DOHH2 (cell line): Measurements from ENCODE around the gene SLC38A5.

Experiments
- EZH2phosphoT487 ChIP-seq: fragments of 200-600 bp; sonication (generic); IDR thresholded peaks from 2 replicates; pipeline ENCODE4 v1.6.1; 2017; ENCODE audit warnings: borderline replicate concordance, mild to moderate bottlenecking, antibody characterized with exemption, low read length, moderate library complexity, mixed read lengths
- TF ChIP-seq, protein P1 (sequence below): fragments of 200-600 bp; sonication (generic); IDR thresholded peaks from one replicate; pipeline ENCODE4 v1.5.1; 2014; ENCODE audit warnings: antibody characterized with exemption, mild to moderate bottlenecking, low read depth, low read length; ENCODE audit not compliant: poor library complexity, severe bottlenecking

DNA sequence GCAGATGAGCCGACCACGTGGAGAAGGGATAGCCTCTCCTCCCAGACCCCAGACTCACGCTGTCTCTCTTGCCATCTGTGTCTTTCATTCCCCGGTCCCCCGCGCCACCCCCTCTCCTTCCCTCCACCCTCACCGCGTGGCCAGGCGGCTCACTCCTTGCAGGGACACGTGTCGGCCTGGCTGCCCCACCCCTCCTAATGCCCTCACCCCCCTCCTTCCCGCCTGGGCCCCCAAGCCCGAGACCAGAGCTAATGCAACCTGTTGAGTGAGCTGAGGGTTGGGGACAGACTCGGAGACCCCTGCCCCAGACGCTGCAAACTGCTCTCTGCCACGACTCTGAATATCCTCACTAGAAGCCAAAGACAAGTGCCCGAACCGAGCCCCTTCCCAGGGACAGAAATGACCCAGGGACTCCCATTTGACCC is 1.8 kb downstream of the SLC38A5 start:
- TF ChIP-seq, protein P1, sequence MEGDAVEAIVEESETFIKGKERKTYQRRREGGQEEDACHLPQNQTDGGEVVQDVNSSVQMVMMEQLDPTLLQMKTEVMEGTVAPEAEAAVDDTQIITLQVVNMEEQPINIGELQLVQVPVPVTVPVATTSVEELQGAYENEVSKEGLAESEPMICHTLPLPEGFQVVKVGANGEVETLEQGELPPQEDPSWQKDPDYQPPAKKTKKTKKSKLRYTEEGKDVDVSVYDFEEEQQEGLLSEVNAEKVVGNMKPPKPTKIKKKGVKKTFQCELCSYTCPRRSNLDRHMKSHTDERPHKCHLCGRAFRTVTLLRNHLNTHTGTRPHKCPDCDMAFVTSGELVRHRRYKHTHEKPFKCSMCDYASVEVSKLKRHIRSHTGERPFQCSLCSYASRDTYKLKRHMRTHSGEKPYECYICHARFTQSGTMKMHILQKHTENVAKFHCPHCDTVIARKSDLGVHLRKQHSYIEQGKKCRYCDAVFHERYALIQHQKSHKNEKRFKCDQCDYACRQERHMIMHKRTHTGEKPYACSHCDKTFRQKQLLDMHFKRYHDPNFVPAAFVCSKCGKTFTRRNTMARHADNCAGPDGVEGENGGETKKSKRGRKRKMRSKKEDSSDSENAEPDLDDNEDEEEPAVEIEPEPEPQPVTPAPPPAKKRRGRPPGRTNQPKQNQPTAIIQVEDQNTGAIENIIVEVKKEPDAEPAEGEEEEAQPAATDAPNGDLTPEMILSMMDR = no peak
- no peak for TF ChIP-seq EZH2phosphoT487
